GM19025 (cell line): ENCODE measurements around the gene DDX41.

Source experiments
- ATAC-seq: cut with Tn5 transposase; IDR thresholded peaks from one replicate; pipeline ENCODE4 v1.9.1; 2021; ENCODE audit warnings: mild to moderate bottlenecking, low read depth, moderate library complexity; ENCODE audit not compliant: unreplicated experiment

Gene DDX41

DNA sequence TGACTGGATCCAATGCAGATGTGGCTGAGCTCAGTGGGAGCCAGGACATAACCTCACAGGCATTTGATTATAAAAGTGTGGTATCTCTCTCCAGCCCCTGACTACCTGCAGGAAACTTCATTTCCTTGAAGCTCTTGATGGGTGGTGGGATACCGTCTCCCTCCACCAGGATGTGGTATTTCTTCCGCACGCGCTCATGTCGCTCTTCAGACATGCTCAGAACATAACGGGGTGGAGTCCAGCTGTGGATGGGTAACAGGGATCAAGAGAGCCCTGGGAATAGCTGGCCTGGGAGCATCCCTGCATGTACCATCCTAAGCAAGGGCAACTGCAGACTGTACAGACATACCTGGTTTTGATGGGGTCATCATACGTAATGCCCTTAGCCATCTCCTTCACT is 1.2 kb downstream of the DDX41 start:
- no peak for ATAC-seq

DNA sequence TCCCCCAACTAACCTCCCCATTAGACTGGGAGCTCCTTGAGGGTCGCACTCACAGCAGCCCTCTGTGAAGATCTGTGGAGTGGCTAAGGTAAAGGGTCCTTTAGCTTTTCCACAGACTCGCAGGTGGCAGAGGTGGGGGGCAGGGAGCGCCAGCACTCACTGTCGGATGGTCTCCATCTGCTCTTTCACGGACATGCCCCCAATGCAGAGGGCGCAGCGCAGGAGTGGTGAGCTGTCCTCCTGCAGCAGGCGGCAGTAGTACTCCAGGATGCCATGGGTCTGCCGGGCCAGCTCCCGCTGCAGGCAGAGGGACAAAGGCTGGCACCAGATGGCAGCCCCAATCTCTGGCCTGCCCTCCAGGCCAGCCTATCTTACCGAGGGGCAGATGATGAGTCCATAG is 2.2 kb downstream of the DDX41 start:
- ATAC-seq = no peak

DNA sequence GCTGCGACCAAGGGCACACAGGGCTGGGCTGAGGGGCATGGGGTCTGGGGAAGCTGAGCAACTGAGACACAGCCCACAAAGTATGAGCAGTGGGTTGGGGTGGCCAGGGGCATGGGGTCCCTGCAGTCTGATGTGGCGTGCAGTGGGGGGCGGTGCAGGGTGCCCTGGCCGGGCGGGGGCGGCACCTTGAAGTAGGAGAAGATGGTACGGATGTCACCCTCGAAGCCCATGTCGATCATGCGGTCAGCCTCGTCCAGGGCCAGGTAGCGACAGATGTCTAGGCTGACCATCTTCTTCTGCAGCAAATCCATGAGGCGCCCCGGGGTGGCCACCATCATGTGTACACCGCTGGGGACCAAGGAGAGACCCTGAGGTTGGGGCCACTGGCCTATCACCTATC is 3.3 kb downstream of the DDX41 start:
- no peak for ATAC-seq

DNA sequence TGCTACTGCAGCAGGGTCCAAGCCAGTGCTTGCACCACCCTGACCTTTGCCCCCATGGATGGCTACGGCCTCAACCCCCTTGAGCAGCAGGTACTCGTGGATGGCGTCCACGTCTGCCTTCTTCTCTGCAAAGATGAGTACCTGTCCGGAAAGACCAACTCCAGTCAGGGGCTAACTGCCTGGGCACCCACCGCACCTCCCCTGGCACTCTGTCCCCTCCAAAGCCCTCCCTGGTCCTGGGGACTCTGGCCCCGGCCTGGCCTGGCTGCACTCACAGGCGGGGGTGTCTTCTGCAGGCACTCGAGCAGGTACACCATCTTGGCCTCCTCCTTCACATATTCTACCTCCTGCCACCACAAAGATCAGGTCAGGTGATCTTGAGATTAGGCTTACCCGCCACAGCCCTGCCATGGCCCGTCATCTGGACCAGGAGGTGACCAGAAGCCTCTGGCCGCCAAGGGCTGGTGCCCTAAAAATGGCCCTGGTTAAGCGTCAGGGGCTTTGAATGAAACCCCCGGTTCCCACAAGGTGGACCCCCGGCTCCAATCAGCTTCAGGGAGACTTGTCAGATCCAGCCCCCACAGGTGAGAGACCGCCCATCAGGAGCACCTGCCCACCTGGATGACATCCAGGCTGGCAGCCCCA is 3.9 kb downstream of the DDX41 start:
- no peak for ATAC-seq

DNA sequence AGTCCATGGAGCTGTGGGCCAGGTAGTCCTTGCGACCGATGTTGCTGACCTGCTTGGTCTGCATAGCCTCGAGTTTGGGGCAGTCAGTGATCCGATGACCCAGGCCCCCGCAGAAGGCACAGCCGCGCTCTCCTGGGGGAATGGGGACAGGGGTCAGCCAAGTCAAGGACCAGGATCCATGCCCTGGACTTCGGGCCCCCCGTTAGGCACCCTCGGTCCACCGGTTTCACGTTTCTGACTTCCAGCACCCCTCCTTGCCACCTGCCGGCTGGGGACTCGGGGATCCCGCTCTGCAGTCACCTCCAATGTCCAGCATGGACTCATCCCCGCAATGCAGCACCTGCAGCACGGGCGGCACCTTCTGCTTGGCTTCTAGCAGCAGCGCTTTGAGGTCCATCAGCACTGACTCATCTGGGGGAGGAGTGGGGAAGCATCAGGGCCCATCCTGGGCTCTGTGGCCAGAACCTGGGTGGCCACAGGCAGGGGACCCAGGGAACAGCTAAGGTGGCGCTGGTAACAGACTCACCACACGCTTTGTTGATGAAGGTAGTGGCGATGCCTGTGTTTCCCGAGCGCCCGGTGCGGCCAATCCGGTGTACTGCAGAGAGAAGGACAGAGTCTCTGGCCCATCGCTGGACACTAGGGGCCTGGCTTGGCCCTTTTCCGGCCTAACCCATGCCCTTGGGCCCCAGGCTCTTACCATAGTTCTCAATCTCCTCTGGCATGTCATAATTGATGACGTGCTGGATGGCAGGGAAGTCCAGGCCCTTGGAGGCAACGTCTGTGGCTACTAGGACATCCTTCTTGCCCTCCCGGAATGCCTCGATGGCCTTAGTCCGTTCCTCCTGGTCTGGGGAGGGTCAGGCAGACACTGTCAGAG is 4.7 kb downstream of the DDX41 start:
- ATAC-seq = no peak

DNA sequence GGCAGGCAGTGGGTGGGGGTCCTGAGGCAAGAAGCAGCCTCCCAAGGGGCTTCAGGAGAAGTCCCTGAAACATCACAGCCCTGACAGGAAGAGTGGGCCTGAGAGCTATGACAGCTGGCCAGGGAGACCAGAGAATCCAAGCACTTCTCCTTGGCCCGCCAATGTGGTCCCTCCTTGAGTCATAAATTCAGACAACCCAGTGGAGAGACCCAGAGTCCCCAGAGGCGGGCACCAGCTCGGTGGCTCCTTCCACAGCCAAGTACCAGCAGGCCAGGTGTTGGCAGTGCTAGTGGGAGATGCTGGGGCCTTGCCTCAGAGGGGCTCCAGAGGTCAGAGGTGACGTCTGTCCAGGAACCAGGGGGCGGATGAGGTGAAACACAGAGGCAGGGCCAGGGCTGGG is 5.6 kb downstream of the DDX41 start:
- no peak for ATAC-seq

DNA sequence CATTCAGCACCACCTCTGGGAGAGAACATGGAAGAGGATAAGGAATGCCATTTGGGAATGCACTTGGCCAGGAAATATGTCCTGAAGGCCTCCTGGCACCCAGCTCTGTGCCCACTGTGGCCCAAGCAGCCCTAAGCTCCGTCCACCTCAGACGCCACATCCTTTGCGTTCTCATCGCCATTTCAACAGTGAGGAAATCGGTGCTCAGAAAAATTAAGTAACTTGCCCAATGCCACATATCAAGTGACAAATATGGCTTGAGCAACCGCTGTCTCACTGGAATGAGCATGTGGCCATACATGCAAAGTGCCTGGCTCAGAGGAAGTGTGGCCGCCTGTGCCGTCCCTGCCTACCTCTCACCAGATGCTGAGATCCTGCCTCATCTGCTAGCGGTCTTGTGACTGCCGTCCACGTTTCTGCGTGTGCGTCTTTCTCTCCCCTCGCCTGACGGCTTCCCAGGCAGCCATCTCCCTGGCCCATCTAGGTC is 6.2 kb downstream of the DDX41 start:
- ATAC-seq = peak; percentile 18

DNA sequence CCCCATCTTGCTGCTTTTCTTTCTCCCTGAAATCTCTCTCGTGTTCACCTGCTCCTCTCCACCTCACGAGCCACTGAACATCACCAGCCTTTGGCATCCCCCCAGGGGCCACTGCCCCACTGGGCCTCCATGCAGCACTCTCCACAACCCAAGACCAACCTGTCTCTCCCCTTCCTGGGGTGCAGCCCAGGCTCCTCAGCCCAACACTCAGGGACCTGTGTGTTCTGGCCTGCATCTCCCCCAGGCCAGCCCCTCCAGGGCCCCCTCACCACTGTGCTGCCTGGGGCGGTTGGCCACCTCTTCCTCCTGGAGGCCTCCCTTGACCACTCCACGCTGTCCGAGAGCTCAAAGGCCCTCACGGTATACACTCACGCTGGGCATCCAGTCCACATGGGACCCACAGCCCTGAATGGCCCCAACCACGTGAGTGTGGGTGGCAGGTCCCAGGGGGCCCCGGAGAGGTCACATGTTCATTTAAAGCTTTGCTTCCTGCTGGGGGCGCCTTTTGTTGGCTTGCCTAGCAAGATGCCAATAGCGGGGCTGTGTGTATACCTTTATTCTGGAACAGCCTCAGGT is 6.7 kb downstream of the DDX41 start:
- peak; percentile 30 for ATAC-seq

DNA sequence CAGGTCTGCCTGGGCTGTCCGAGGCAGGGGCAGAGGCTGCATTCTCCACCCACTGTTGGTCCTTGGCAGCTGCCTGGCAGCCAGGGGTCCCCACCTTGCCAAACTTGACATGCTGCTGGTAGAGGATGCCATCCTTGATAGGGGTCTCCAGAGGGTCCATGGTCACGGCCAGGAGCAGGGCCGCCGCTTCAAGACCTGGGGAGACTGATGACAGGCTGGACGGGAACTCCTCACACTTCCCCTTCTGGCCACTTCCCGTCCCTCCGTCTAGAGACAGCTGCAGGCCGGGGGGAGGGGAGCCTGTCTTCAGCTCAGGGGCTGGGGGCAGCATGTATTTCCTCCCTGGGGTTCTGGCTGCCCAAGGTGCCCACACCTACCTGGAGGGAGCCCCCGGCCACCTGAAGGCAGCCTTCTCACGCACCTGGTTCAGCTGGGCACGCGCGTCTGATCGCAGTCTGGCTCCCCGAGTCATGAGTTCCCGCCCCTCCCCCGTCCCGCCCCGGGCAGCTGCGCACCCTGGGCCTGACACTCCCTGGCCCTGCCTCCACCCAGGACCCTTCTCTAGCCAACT is 7.3 kb downstream of the DDX41 start, which contains the start of gene DOK3:
TSS of gene DOK3 (minus strand) at position 446 of the 571 bp plus-strand sequence. CDS start at position 160, 286 bp downstream.
- ATAC-seq = peak; percentile 26

DNA sequence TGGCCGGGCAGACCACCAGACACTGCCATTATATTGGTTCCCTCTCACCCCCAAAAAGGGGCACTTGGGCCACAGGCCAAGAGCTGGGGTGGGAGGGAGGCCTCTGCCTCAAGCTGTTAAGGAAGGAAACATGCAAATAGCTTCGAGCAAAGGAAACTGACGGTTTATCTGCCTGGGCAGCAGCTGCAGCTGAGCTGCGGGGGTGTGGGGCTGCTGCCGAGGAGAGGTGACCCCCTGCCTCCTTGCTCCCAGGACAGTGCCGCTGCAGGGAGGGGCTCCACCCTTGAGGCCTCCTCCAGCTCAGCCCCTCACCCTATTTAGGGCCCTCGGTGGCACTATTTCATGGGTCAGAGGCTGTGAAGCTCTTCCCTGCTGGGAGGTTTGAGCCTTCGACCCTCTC is 7.9 kb downstream of the DDX41 start:
- peak; percentile 27 for ATAC-seq

DNA sequence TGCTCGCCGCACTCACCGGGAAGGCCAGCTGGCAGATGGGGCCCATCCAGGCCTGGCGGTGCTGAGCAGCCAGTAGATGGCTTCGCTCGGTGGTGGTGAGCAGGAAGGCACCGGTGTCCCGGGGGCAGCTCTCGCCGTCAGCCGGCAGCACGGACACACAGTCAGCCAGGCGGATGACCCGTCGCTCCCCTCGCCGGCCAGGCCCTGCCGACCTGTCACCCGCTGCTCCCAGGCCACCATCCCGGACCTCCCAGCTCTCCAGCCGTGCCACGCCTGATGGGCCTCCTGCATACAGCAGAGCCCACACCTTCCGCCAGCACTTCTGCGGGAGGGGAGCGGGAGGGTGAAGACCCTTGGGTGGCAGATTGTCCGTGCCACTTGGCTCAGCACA is 8.5 kb downstream of the DDX41 start:
- ATAC-seq = no peak

DNA sequence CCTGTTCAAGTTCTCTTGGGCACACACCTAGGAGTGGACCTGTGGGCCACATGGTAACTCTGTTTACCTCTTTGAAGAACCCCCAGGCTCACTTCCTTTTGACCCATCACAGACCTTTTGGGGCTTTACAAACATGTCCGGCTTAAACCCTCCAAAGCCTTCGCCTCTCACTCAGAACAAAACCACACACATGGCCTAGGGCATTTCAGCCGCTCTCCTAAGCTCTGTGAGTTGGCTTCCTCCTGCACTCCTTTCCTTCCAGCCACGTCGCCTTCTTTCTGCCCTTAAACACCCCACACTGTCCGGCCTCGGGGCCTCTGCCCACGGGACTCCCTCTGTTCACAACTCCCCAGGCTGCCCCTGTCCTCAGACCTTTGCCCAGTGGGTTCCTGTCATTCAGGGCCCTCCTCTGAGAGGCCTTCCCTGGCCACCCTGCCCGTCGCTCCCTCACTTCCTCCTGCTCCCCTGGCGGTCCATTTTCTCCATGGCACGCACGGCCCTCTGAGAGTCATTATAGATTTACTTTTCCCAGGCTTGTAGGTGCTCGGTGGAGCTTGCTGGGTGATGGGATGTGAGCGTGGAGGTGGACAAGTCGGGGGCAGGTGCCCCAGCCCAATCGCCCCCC is 9.1 kb downstream of the DDX41 start:
- ATAC-seq = no peak

DNA sequence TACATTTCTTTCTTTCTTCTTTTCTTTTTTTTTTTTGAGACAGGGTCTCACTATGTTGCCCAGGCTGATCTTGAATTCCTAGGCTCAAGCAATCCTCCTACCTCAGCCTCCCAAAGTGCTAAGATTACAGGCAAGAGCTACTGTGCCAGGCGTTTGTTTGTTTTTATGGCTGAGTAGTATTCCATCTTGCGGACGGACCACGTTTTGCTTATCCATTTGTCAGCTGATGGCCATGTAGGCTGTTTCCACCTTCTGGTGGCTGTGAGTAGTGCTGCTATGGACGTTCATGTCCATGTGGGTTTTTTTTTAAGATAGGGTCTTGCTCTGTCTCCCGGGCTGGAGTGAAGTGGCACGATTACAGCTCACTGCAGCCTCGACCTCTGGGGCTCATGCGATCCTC is 9.6 kb downstream of the DDX41 start:
- no peak for ATAC-seq

DNA sequence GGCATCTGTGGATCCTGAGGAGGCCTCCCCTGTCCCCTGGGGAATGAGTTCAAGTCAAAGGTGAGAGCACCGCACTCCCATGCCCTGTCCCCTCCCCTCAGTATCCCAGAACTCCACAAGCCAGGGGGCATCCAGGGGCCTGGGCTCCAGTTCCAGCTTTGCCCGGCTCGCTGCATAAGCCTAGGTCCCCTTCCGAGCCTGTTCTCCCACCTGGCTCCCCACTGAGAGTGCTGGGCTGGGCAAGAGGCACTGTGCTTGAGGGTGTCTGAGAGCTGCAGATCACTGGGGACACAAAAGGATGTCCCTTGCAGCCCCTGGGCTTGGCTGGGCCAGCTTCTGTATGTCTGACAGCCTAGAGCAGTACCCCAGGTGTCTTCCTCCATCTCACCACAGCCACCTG is 11.7 kb downstream of the DDX41 start:
- ATAC-seq = no peak

DNA sequence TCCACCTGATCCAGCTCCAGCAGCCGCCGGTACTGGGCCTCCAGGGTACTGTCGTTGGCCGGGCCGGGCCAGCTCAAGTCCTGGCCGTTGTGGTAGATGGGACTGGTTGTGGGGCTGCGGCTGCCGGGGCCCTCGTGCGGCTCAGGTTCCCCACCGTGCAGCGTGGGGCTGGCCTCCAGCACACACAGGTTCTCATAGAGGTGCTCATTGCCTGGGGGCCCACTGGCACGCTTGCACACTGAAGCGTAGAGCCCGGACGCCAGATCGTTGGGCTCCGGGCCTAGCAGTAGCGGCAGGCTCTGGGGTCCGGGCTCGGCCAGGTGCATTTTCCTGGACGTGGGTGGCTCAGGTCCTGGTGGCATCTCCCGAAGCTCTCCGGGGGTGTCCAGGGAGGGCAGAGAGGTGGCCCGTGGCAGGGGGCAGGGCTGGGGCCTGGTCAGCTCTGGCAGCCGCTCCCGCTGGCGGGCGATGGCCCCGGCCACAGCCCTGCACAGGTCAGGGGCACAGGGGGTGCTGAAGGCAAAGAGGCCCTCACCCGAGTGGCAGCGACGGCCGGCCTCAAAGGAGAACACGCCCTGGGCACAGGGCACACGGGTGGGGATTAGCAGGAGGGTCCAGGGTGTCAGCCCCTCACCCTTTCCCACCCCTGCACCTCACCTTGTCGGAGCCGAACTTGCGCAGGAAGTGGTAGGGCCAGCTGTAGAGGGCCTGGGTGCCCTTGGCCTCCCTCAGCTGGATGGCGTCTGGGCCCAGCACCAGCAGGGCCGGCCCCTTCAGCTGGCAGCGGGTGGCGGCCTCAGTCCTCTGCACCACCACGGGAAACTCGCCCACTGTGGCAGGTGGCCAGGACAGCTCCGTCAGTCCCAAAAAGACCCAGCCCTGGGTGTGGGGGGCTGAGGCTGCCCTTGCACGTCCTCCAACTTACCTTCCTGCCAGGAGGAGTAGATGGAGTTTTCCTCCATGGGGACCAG is 12.4 kb downstream of the DDX41 start:
- no peak for ATAC-seq

DNA sequence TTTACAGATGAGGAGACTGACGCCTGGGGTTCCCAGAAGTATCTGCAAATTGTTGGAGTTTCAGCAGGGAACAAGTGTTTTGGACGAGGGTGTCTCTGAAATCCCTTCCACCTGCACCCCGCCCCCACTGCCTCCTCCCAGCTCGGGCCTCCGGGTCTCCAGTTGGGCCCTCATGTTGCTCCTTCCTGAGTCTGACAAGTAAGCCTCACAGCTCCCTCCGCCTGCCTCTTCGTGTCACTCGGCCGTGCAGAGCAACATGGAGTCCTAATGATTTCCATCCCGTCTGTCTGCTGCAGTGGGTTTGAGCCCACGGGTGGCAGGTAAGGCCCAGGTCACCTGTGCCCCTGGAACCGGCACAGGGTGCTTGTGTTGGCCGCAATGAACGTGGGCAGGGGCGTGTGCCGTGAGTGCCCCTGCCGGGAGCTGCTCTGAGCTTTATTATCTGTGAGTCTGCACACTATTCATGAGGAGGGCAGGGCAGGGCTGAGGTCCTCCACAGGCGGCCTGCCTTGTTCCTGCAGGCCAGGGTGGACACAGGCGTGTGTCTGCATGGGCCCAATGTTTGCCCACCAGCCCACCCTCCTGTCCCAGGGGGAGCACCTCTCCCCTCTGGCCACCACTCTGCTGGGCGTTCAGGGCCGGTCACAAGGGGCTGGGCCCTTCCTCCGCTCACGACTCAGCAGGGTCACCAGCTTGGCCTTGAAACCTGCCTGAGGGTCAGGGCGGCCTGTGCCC is 13.2 kb downstream of the DDX41 start:
- no peak for ATAC-seq

DNA sequence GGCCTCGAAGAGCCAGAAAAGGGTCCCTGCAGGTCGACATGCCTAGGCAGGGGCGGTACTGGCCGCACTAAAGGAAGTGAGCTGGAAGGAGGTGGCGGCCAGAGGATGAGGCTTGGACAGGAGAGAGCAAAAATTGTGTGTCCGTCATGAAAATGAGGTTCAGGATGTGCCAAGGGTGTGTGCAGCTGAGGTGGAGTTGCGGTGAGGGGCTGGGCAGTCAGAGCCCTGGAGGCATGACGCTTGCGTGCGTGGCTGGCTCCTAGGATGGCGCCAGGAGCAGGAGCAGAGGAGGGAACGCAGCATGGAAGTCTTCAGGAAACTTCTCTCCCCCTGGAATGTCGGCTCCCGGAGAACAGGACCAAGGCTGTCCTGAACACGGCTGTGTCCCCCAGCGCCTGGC is 13.9 kb downstream of the DDX41 start:
- no peak for ATAC-seq

DNA sequence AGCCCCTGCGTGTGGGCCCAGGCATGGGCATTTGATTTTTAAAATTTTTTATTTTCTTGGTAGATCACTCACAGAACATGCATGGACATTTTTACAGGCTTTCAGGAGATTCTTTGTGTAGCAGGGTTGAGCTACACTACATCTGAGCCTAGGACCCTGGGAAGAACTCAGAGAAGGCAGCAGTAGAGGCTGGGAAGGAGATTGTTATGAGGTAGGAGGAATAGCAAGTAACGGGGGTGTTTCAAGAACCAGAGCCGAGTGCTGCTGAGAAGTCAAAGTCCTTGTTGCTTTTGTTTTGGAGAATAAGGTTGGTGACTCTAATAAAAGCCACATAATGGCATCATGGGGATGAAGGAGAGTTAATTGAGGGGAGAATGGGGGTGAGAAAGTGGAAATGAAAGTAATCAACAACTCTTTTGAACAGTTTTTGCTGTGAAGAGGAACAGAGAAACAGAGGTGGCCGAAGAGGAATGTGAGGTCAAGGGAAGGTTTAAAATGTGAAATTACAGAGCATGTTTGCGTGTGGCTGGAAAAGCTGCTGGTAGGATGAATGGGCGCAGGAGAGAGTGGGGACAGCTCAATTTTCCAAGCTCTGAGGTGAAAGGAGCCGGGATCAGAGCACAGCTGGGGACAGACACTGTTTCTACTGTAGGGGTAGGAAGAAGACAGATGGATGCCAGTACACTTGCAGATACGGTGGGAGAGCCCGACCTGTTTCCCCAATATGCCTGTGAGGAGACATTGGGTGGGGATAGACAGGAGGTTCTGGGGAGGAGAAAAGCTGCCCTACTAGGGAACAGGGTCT is 14.7 kb downstream of the DDX41 start:
- ATAC-seq = no peak
